Measurements from ENCODE around the gene PRPSAP2.

PRPSAP2 gene

DNA sequence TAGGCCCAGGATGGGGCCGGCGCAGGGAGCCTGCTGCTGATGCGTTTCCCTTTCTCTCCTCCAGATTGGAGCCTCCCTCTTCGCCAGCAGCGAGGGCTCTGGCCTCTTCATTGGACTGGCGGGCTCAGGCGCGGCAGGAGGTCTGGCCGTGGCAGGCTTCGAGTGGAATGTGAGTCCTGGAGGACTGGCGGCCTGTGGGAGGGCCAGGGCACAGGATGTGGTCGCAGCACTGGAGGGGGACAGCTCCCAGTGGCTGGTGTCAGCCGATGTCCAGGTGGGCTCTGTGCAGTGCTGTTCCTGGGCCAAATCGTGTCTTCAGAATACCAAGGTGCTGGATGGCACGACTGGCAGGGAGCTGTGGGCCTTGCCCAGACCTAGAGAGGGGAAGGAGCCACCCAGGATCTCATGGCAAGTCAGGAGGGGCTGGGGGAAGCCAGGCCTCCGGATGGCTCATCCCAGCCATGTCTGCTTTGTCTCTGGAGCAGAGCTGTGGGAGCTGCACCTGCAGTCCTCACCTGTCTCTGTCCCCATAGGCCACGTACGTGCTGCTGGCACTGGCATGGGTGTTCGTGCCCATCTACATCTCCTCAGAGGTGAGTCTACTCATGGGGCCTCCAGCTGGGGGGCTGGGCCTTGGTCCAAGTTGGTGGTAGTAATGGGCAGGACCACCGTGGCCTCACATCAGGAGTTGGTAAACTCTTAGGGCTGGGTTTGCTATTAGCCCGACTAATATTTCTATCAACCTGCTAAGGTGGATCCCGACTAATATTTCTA is 101.3 kb downstream of the PRPSAP2 start:
- no peaks in the 10 kb centered on the region for H3K9me3 ChIP-seq (ENCODE audit: low read depth, low read length)
- DNase-seq (ENCODE audit: low read depth, low spot score), result no peak
- H3K9ac ChIP-seq (ENCODE audit: insufficient read length), result no peak overlapping the region
- no peak overlapping the region for H3K4me3 ChIP-seq
- no peak overlapping the region for H3K27ac ChIP-seq
- no peak for TF ChIP-seq POLR2AphosphoS5 (IDR thresholded peaks at IDR 0.05; ENCODE audit: borderline replicate concordance, low read depth, low read length)
- no peak for TF ChIP-seq FOXP2 (optimal IDR thresholded peaks at IDR 0.05; ENCODE audit: control extremely low read depth, extremely low read length, insufficient read depth)
- TF ChIP-seq EZH2 (IDR thresholded peaks at IDR 0.05), result no peak
- no peaks in the 10 kb centered on the region for H3K36me3 ChIP-seq (ENCODE audit: insufficient read depth, low read length)

DNA sequence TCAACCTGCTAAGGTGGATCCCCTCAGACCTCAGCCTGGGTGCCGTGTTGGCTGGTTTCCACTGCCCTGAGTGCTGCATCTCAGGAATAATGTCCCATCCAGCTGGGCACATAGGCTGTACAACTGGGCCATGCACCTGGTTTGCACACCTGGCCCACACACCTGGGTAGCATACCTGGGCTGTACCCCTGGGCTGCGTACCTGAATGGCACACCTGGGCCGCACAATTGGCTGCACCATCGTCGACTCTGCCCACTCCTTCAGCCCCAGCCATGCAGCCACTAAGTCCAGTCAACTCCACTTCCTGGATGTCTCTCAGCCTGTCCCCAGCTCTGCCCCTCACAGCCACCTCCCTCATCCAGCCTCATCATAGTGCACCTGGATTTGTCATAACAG is 101.9 kb downstream of the PRPSAP2 start:
- Histone ChIP-seq H3K27ac (no peak overlapping the region), H3K9me3 (ENCODE audit: low read depth, low read length) (no peaks in the 10 kb centered on the region), H3K36me3 (ENCODE audit: insufficient read depth, low read length) (no peaks in the 10 kb centered on the region), H3K4me3 (no peak overlapping the region), H3K9ac (ENCODE audit: insufficient read length) (no peak overlapping the region)
- TF ChIP-seq EZH2 (IDR thresholded peaks at IDR 0.05) (no peak), POLR2AphosphoS5 (IDR thresholded peaks at IDR 0.05; ENCODE audit: borderline replicate concordance, low read depth, low read length) (no peak), FOXP2 (optimal IDR thresholded peaks at IDR 0.05; ENCODE audit: control extremely low read depth, extremely low read length, insufficient read depth) (no peak)
- DNase-seq (ENCODE audit: low read depth, low spot score), result no peak

DNA sequence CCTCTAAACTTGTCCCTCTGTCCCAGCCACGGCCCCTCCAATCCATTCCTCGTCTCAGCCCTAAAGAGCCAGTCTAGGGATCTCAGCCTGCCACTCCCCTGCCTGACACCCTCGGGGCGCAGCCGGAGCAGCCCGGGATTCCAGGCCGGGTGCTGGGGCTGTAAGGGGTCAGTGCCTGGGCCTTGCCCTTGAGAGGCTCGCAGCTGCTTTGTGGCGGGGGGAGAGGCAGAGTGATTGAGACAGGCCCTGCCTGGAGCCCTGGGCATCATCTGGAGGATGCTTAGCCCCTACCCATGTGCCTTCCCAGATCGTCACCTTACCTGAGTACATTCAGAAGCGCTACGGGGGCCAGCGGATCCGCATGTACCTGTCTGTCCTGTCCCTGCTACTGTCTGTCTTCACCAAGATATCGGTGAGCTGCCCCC is 102.3 kb downstream of the PRPSAP2 start:
- no peak for DNase-seq (ENCODE audit: low read depth, low spot score)
- no peak overlapping the region for H3K27ac ChIP-seq
- TF ChIP-seq FOXP2 (optimal IDR thresholded peaks at IDR 0.05; ENCODE audit: control extremely low read depth, extremely low read length, insufficient read depth), result no peak
- TF ChIP-seq POLR2AphosphoS5 (IDR thresholded peaks at IDR 0.05; ENCODE audit: borderline replicate concordance, low read depth, low read length), result no peak
- no peak for TF ChIP-seq EZH2 (IDR thresholded peaks at IDR 0.05)
- H3K4me3 ChIP-seq, result no peak overlapping the region
- no peak overlapping the region for H3K9ac ChIP-seq (ENCODE audit: insufficient read length)
- H3K9me3 ChIP-seq (ENCODE audit: low read depth, low read length), result no peaks in the 10 kb centered on the region
- H3K36me3 ChIP-seq (ENCODE audit: insufficient read depth, low read length), result no peaks in the 10 kb centered on the region

DNA sequence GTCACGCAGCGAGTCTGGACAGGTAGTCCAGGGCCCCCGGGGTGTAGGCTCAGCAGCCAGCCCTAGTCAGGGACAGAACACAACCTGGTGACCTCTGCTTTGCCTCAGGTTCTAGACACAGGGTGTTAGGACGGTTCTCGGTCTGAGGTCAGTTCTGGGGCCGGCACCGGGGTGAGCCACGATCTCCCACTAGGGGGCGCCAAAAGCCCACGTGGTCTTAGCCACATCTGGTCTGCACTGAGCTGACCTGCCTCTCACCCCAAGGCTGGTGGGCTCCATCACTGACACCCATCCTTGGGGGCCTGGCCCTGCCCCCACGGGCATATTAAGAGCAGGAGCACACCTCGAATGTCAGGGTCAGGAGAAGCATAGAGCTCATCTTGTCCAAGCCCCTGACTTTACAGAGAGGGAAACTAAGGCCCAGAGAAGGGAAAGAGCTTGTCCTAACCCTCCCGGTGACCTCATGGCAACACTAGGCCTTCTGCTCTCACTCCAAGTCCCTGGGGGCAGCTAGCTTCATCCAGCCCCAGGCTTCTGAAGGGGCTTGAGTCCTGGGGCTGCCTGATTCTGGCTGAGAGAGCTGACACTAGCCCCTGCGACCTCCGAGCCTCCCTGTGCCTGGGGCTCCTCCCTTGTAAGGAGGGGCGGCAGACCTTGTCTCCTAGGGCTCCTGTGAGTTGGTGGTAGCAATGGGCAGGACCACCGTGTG is 103.0 kb downstream of the PRPSAP2 start:
- Histone ChIP-seq H3K4me3 (no peak overlapping the region), H3K36me3 (ENCODE audit: insufficient read depth, low read length) (no peaks in the 10 kb centered on the region), H3K9ac (ENCODE audit: insufficient read length) (no peak overlapping the region), H3K9me3 (ENCODE audit: low read depth, low read length) (no peaks in the 10 kb centered on the region), H3K27ac (no peak overlapping the region)
- TF ChIP-seq EZH2 (IDR thresholded peaks at IDR 0.05), result no peak
- DNase-seq (ENCODE audit: low read depth, low spot score), result no peak

DNA sequence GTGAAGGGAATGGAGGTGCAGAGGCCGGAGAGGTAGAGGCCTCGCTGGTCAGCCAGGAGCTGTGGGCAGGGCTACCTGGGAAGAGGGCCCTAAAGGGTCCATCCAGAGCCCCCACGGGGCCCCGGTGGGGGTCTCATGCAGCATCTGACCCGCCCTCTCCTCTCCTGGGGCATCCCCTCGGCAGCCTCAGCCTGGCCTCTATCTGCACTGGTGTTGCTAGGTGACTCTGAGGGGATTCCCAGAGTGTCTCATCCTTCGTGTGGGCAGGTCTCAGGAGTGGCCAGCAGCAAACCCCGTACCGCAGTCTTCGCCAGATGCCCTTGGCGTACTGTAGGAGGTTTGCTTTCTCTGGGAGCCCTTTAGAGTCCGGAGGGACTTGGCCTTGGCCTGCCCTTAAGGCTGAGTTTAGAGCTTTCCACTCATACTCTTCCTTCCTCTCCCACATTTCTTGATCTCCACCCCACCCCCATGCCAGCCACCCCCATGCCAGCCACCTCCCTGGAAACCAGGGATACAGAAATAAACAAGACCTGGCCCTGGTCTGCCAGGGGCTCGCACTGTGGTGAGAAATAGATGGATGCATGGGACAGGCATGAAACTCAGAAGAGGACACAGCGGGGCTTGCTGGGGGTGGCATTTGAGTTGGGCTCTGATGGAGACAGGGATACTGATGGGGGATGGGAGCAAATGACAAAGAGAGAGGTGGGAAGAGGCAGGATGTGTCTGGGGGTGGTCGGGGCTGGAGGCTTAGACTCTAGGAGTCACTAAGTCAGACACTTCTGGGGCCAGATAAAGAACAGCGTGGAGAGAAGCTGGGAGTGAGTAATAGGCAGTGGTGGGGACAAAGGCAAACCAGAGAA is 103.9 kb downstream of the PRPSAP2 start:
- Histone ChIP-seq H3K9ac (ENCODE audit: insufficient read length) (no peak overlapping the region), H3K27ac (no peak overlapping the region)
- no peak for DNase-seq (ENCODE audit: low read depth, low spot score)

DNA sequence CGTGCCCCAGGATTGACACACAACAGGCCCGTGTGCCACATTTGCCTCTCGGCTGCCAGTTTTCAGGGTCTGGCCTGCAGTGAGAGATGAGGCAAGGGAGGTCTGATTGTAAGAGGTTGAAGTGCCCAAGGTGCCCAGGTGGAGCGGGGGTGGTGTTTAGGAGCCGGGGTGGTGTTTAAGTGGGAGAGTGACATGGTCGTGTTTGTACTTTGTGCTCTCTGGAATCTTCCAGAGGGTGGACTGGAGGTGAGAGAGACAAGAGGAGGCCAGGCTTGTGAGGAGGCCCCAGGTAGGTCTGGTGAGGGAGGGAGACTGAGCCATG is 104.5 kb downstream of the PRPSAP2 start:
- Histone ChIP-seq H3K9ac (ENCODE audit: insufficient read length) (no peak overlapping the region), H3K27ac (no peak overlapping the region)
- TF ChIP-seq EZH2 (IDR thresholded peaks at IDR 0.05), result no peak
- TF ChIP-seq FOXP2 (optimal IDR thresholded peaks at IDR 0.05; ENCODE audit: control extremely low read depth, extremely low read length, insufficient read depth), result no peak
- no peak for TF ChIP-seq POLR2AphosphoS5 (IDR thresholded peaks at IDR 0.05; ENCODE audit: borderline replicate concordance, low read depth, low read length)

More for the DNA sequence above, 103.9 kb downstream of the PRPSAP2 start:
- H3K4me3 ChIP-seq, result no peak overlapping the region
- TF ChIP-seq FOXP2 (optimal IDR thresholded peaks at IDR 0.05; ENCODE audit: control extremely low read depth, extremely low read length, insufficient read depth) (no peak), EZH2 (IDR thresholded peaks at IDR 0.05) (no peak), POLR2AphosphoS5 (IDR thresholded peaks at IDR 0.05; ENCODE audit: borderline replicate concordance, low read depth, low read length) (no peak)
- H3K36me3 ChIP-seq (ENCODE audit: insufficient read depth, low read length), result no peaks in the 10 kb centered on the region
- H3K9me3 ChIP-seq (ENCODE audit: low read depth, low read length), result no peaks in the 10 kb centered on the region

DNA sequence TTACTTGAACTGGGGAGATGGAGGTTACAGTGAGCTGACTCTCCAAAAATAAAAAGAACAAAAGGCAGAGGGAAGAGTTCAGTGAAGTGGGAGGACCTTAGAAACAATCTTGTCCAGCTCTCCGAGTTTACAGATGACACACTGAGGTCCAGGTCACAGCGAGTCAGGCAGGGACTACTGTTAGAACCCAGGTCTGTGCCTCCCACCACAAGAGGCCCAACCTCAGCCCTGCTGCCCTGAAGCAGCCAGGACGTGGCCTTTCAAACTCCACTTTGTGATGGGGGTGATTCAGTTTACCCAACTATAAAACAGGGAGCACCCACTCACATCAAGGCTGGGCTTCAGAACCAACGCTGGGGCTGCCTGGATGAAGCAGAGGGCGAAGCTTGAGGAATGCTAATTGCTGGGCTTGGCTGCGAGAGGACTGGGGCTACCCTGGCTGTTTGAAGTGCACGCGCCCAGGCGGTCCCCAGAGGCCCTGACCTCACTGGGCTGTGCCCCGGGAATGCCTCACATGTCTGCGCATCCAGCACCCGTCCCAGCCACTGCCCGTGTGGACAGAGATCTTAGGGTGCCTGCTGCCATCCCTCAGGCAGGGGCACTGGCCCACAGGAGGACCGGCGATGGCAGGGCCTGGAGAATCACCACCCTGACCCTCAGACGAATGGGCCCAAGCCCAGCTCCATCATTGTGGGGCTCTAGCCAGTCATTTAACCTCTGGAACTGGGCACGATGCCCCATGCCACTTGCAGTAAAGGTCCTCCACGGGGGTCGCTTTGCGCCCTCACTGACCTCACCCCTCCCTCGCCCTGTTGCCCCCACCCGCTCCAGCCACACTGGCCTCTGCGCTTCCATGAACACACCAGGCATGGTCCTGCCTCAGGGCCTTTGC is 105.4 kb downstream of the PRPSAP2 start:
- no peaks in the 10 kb centered on the region for H3K9me3 ChIP-seq (ENCODE audit: low read depth, low read length)
- no peak overlapping the region for H3K4me3 ChIP-seq
- H3K27ac ChIP-seq, result no peak overlapping the region
- TF ChIP-seq FOXP2 (optimal IDR thresholded peaks at IDR 0.05; ENCODE audit: control extremely low read depth, extremely low read length, insufficient read depth) (no peak), EZH2 (IDR thresholded peaks at IDR 0.05) (no peak), POLR2AphosphoS5 (IDR thresholded peaks at IDR 0.05; ENCODE audit: borderline replicate concordance, low read depth, low read length) (no peak)
- H3K36me3 ChIP-seq (ENCODE audit: insufficient read depth, low read length), result no peaks in the 10 kb centered on the region
- no peak for DNase-seq (ENCODE audit: low read depth, low spot score)
- H3K9ac ChIP-seq (ENCODE audit: insufficient read length), result no peak overlapping the region

More for the DNA sequence above, 104.5 kb downstream of the PRPSAP2 start:
- no peaks in the 10 kb centered on the region for H3K9me3 ChIP-seq (ENCODE audit: low read depth, low read length)
- no peaks in the 10 kb centered on the region for H3K36me3 ChIP-seq (ENCODE audit: insufficient read depth, low read length)
- no peak overlapping the region for H3K4me3 ChIP-seq
- DNase-seq (ENCODE audit: low read depth, low spot score), result no peak

Data from SK-N-MC (cell line).